IMR-90 (cell line): ENCODE measurements around the gene PPP1R12C. TPM values are rescaled to one million over a fixed set of nuclear protein-coding genes. Genes with fewer than 3 reads are reported as not detected.

Experiments used
- ATAC-seq: fragments of 200-7000 bp; cut with Tn5 transposase; 2 replicates; pipeline ENCODE4 v1.9.1; 2020; ENCODE audit warnings: low read depth, mild to moderate bottlenecking, moderate library complexity
- BruUV-seq: library from RNA; stranded (reverse); fragments of 400-500 nt; replicated peaks from 2 replicates; lab custom pipeline; 2021; lab: Mats Ljungman, UMichigan
- CTCF ChIA-PET: fragments of 300-600 bp; formaldehyde crosslinking; extraction: SDS; loops from one replicate; lab custom pipeline; 2021; ENCODE audit warnings: antibody characterized with exemption; lab: Yijun Ruan, JAX
- POLR2A ChIA-PET: fragments of 300-600 bp; sonication (Branson Sonifier 250); formaldehyde crosslinking; loops from one replicate; lab custom pipeline; 2022; ENCODE audit warnings: antibody characterized with exemption; ENCODE audit not compliant: unreplicated experiment; lab: Charles Lee
- DNase-seq: peaks from one replicate; pipeline ENCODE4 v3.0.0; 2013
- H2AFZ ChIP-seq: replicated peaks from 2 replicates; pipeline ENCODE3; 2013; ENCODE audit warnings: low read length, mild to moderate bottlenecking; ENCODE audit not compliant: poor library complexity
- H2AK5ac ChIP-seq: 2 replicates; pipeline ENCODE4 v1.6.1; 2013; ENCODE audit warnings: low read depth, low read length, inconsistent platforms
- H2AK9ac ChIP-seq: replicated peaks from 2 replicates; pipeline ENCODE3; 2013; ENCODE audit warnings: mild to moderate bottlenecking, low read depth, low read length, moderate library complexity; ENCODE audit not compliant: poor library complexity
- H2BK120ac ChIP-seq: 2 replicates; pipeline ENCODE4 v1.6.1; 2013; ENCODE audit warnings: low read depth, low read length, inconsistent platforms
- H2BK15ac ChIP-seq: 3 replicates; pipeline ENCODE4 v1.6.1; 2013; ENCODE audit warnings: low read depth, low read length, inconsistent platforms
- H2BK20ac ChIP-seq: 2 replicates; pipeline ENCODE4 v1.6.1; 2013; ENCODE audit warnings: low read depth, mild to moderate bottlenecking, inconsistent platforms, low read length, moderate library complexity
- H2BK5ac ChIP-seq: 2 replicates; pipeline ENCODE4 v1.6.1; 2013; ENCODE audit warnings: mild to moderate bottlenecking, low read depth, low read length, inconsistent platforms; ENCODE audit not compliant: poor library complexity, severe bottlenecking
- H3K14ac ChIP-seq: replicated peaks from 2 replicates; pipeline ENCODE4 v1.6.1; 2013; ENCODE audit warnings: low read depth, low read length, inconsistent platforms
- H3K18ac ChIP-seq: 2 replicates; pipeline ENCODE4 v1.6.1; 2013; ENCODE audit warnings: low read depth, low read length, control low read depth
- H3K23ac ChIP-seq: 2 replicates; pipeline ENCODE4 v1.6.1; 2013; ENCODE audit warnings: low read depth, low read length, inconsistent platforms
- H3K27ac ChIP-seq: 2 replicates; pipeline ENCODE4 v1.5.1; 2013; ENCODE audit warnings: mild to moderate bottlenecking, control low read depth, low read length; ENCODE audit not compliant: insufficient read depth
- H3K27me3 ChIP-seq: 2 replicates; pipeline ENCODE4 v1.6.1; 2013; ENCODE audit warnings: low read length; ENCODE audit not compliant: control insufficient read depth, insufficient read depth
- H3K36me3 ChIP-seq: 2 replicates; pipeline ENCODE4 v1.6.1; 2013; ENCODE audit warnings: low read length, mixed read lengths; ENCODE audit not compliant: control insufficient read depth, insufficient read depth
- H3K4ac ChIP-seq: 2 replicates; pipeline ENCODE4 v1.6.1; 2013; ENCODE audit warnings: low read depth, low read length, inconsistent platforms
- H3K4me1 ChIP-seq: 2 replicates; pipeline ENCODE4 v1.6.1; 2013; ENCODE audit warnings: low read length, mixed read lengths; ENCODE audit not compliant: control insufficient read depth, insufficient read depth
- H3K4me2 ChIP-seq: 2 replicates; pipeline ENCODE4 v1.6.1; 2013; ENCODE audit warnings: low read depth, mild to moderate bottlenecking, control low read depth, low read length, moderate library complexity
- H3K4me3 ChIP-seq: 2 replicates; pipeline ENCODE4 v1.5.1; 2013; ENCODE audit warnings: low read depth, mild to moderate bottlenecking, control low read depth, low read length, moderate library complexity; ENCODE audit not compliant: insufficient read depth
- H3K56ac ChIP-seq: 2 replicates; pipeline ENCODE4 v1.6.1; 2013; ENCODE audit warnings: low read length, inconsistent platforms; ENCODE audit not compliant: insufficient read depth; ENCODE audit errors: extremely low read depth
- H3K79me1 ChIP-seq, 2 experiments: 2 replicates each; pipeline ENCODE4 v1.6.1; 2013; ENCODE audit warnings: low read length in 2 of 2, inconsistent platforms in 1 of 2, low read depth in 1 of 2
- H3K9ac ChIP-seq: 2 replicates; pipeline ENCODE4 v1.6.1; 2013; ENCODE audit warnings: low read depth, low read length, control low read depth
- H3K9me1 ChIP-seq: 2 replicates; pipeline ENCODE4 v1.6.1; 2013; ENCODE audit warnings: low read length, inconsistent platforms; ENCODE audit not compliant: insufficient read depth
- H3K9me3 ChIP-seq: 2 replicates; pipeline ENCODE4 v1.6.1; 2013; ENCODE audit warnings: low read length; ENCODE audit not compliant: control insufficient read depth, insufficient read depth
- H4K20me1 ChIP-seq: 2 replicates; pipeline ENCODE4 v1.6.1; 2013; ENCODE audit warnings: low read length, inconsistent platforms; ENCODE audit not compliant: insufficient read depth
- H4K5ac ChIP-seq: 2 replicates; pipeline ENCODE4 v1.6.1; 2013; ENCODE audit warnings: mild to moderate bottlenecking, low read depth, low read length, control low read depth
- H4K8ac ChIP-seq, 2 experiments: 2 replicates each; pipeline ENCODE4 v1.6.1; 2013; ENCODE audit warnings: low read depth in 2 of 2, low read length in 2 of 2, control low read depth in 1 of 2, inconsistent platforms in 1 of 2
- H4K91ac ChIP-seq: 2 replicates; pipeline ENCODE4 v1.6.1; 2013; ENCODE audit warnings: low read depth, low read length, inconsistent platforms; ENCODE audit not compliant: insufficient read depth
- BHLHE40 ChIP-seq: fragments of 150-350 bp; IDR thresholded peaks from 2 replicates; pipeline ENCODE4 v1.6.1; 2016; ENCODE audit warnings: mild to moderate bottlenecking, low read depth, low read length
- CEBPB ChIP-seq: IDR thresholded peaks from 2 replicates; pipeline ENCODE4 v1.6.1; 2012; ENCODE audit warnings: low read depth, low read length, improper control_type of control experiment
- CHD1 ChIP-seq: IDR thresholded peaks from 2 replicates; pipeline ENCODE4 v1.6.1; 2012; ENCODE audit warnings: low read depth, low read length, improper control_type of control experiment
- FOS ChIP-seq: fragments of 150-350 bp; IDR thresholded peaks from 2 replicates; pipeline ENCODE4 v1.6.1; 2016; ENCODE audit warnings: low read depth, low read length
- MAFK ChIP-seq: IDR thresholded peaks from 2 replicates; pipeline ENCODE4 v1.6.1; 2012; ENCODE audit warnings: low read depth, low read length, improper control_type of control experiment
- MAZ ChIP-seq: IDR thresholded peaks from 2 replicates; pipeline ENCODE4 v1.6.1; 2012; ENCODE audit warnings: low read depth, mild to moderate bottlenecking, low read length, improper control_type of control experiment, moderate library complexity, borderline replicate concordance
- MXI1 ChIP-seq: IDR thresholded peaks from 2 replicates; pipeline ENCODE4 v1.6.1; 2012; ENCODE audit warnings: low read depth, mild to moderate bottlenecking, low read length, moderate library complexity, borderline replicate concordance
- NFE2L2 ChIP-seq: fragments of 150-350 bp; IDR thresholded peaks from 2 replicates; pipeline ENCODE4 v1.6.1; 2016; ENCODE audit warnings: low read depth, mild to moderate bottlenecking, low read length
- POLR2A ChIP-seq: IDR thresholded peaks from 2 replicates; pipeline ENCODE4 v1.6.1; 2012; ENCODE audit warnings: mild to moderate bottlenecking, low read depth, low read length
- RAD21 ChIP-seq: IDR thresholded peaks from 2 replicates; pipeline ENCODE4 v1.6.1; 2012; ENCODE audit warnings: low read length, improper control_type of control experiment
- RCOR1 ChIP-seq: IDR thresholded peaks from 2 replicates; pipeline ENCODE4 v1.6.1; 2012; ENCODE audit warnings: mild to moderate bottlenecking, low read length, improper control_type of control experiment; ENCODE audit not compliant: insufficient replicate concordance
- RFX5 ChIP-seq: IDR thresholded peaks from 2 replicates; pipeline ENCODE4 v1.8.0; 2012; ENCODE audit warnings: low read depth, mild to moderate bottlenecking, low read length, moderate library complexity
- SMC3 ChIP-seq: fragments of 150-350 bp; IDR thresholded peaks from 2 replicates; pipeline ENCODE4 v1.6.1; 2016; ENCODE audit warnings: low read depth, mild to moderate bottlenecking, antibody characterized with exemption, low read length, moderate library complexity
- WGBS, 2 experiments: methylation state at CpG; one replicate each; pipeline versions ENCODE4 v1.1.5 to v1.1.7; 2013; ENCODE audit warnings: missing lambda C conversion rate in 2 of 2; ENCODE audit not compliant: insufficient read length in 1 of 2; ENCODE audit errors: extremely low coverage in 2 of 2; 5-methylcytosine and 5-hydroxymethylcytosine counted together
- dilution Hi-C: fragments of 300-500 bp; cut with HindIII; formaldehyde crosslinking; loops from one replicate; pipeline ENCODE4 v1.14.3; 2018; ENCODE audit warnings: low sequenced_read_pairs; ENCODE audit not compliant: unreplicated experiment
- in situ Hi-C: fragments of 300-500 bp; cut with MboI; formaldehyde crosslinking; loops from 3 replicates; pipeline ENCODE4 v1.14.3; 2019; ENCODE audit warnings: low sequenced_read_pairs, inconsistent platforms, mixed read lengths
- intact Hi-C: fragments of 100-400 bp; cut with micrococcal nuclease; formaldehyde crosslinking; loops from 2 replicates; pipeline ENCODE4 v1.10.0; 2022
- polyA plus RNA-seq, 3 experiments: library from polyadenylated mRNA; depleted of rRNA; stranded (reverse); fragments of >200 nt; gene quantifications; 2 replicates each; pipeline ENCODE4 v1.2.3, GENCODE V29; 2012; ENCODE audit warnings: low replicate concordance in 1 of 3
- total RNA-seq: library from RNA; depleted of rRNA; stranded (reverse); fragments of >200 nt; gene quantifications from 2 replicates; pipeline ENCODE4 v1.2.3, GENCODE V29; 2012
- TF ChIP-seq, protein P1 (sequence below): conservative IDR thresholded peaks from 2 replicates; pipeline ENCODE4 v1.5.1; 2012; ENCODE audit warnings: mild to moderate bottlenecking, low read depth, low read length, improper control_type of control experiment
- TF ChIP-seq, protein P2 (sequence below): fragments of 150-350 bp; IDR thresholded peaks from 2 replicates; pipeline ENCODE4 v1.6.1; 2017; ENCODE audit warnings: mild to moderate bottlenecking, antibody characterized with exemption, low read length, low read depth
- TF ChIP-seq, protein P3 (sequence below): fragments of 150-350 bp; IDR thresholded peaks from 2 replicates; pipeline ENCODE4 v1.6.1; 2016; ENCODE audit warnings: low read depth, mild to moderate bottlenecking, low read length, moderate library complexity, borderline replicate concordance

PPP1R12C gene
- total and polyA plus RNA-seq, 2 of the 4 experiments (the other 2 are of a cell fraction): 21.5 to 81.4 TPM

DNA sequence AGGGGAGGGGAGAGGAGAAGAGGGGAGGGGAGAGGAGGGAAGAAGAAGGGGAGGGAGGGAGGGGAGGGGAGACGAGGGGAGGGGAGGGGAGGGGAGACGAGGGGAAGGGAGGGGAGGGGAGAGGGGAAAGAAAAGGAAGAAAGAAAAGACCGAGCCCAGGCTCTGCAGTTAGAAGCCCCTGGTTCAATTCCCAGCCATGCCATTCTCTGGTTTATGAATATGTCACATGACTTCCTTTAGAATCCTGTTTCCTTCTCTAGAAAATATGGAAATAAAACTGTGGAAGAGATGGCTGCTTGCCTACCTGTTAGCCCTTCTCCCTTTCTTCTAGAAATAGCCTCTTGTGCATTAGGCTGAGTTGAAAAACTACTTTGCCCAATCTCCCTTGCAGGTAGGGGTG lies 17.3 kb upstream of the PPP1R12C start:
- Histone ChIP-seq H3K4me2 (no peak overlapping the region), H2AK5ac (no peak overlapping the region), H3K23ac (no peak overlapping the region), H3K4me3 (no peak overlapping the region), H2BK15ac (no peak overlapping the region), H2BK5ac (no peak overlapping the region), H2AK9ac (no peak overlapping the region), H3K27ac (no peak overlapping the region), H4K20me1 (no peaks in the 10 kb centered on the region), H3K56ac (no peak overlapping the region), H3K18ac (no peak overlapping the region), H4K5ac (no peak overlapping the region), H3K4me1 (no peaks in the 10 kb centered on the region), H3K9ac (no peak overlapping the region), H3K79me1 (no peaks in the 10 kb centered on the region), H3K14ac (no peak overlapping the region), H2BK120ac (no peak overlapping the region), H2BK20ac (no peak overlapping the region), H3K36me3 (no peaks in the 10 kb centered on the region), H4K8ac (no peak overlapping the region), H4K91ac (no peak overlapping the region), H3K9me1 (no peaks in the 10 kb centered on the region), H2AFZ (no peak overlapping the region), H3K27me3 (peaks cover 29% of the 10 kb centered on the region), H3K9me3 (no peaks in the 10 kb centered on the region), H3K4ac (no peak overlapping the region)
- ATAC-seq (no peak), DNase-seq (no peak)
- BruUV-seq: no TSS peak
- intact Hi-C loops: no loop called here
- CTCF ChIA-PET: interaction anchor here (0.6 kb wide), 1 partner anchor 19 kb away, joined by 5 read pairs; no protein-coding TSS in a partner anchor
- in situ Hi-C loops: loop anchor here (5.0 kb wide), 1 partner anchor 283 kb away; no protein-coding TSS in a partner anchor
- dilution Hi-C loops: no loop called here
- POLR2A ChIA-PET: no interaction called here
- TF ChIP-seq RAD21 (no peak), NFE2L2 (no peak), MXI1 (no peak), MAZ (no peak), RFX5 (no peak), RCOR1 (no peak), BHLHE40 (no peak), CEBPB (no peak), MAFK (no peak), POLR2A (no peak), SMC3 (no peak), FOS (no peak), CHD1 (no peak)
- TF ChIP-seq, protein P1, sequence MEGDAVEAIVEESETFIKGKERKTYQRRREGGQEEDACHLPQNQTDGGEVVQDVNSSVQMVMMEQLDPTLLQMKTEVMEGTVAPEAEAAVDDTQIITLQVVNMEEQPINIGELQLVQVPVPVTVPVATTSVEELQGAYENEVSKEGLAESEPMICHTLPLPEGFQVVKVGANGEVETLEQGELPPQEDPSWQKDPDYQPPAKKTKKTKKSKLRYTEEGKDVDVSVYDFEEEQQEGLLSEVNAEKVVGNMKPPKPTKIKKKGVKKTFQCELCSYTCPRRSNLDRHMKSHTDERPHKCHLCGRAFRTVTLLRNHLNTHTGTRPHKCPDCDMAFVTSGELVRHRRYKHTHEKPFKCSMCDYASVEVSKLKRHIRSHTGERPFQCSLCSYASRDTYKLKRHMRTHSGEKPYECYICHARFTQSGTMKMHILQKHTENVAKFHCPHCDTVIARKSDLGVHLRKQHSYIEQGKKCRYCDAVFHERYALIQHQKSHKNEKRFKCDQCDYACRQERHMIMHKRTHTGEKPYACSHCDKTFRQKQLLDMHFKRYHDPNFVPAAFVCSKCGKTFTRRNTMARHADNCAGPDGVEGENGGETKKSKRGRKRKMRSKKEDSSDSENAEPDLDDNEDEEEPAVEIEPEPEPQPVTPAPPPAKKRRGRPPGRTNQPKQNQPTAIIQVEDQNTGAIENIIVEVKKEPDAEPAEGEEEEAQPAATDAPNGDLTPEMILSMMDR: no peak
- TF ChIP-seq, protein P2, sequence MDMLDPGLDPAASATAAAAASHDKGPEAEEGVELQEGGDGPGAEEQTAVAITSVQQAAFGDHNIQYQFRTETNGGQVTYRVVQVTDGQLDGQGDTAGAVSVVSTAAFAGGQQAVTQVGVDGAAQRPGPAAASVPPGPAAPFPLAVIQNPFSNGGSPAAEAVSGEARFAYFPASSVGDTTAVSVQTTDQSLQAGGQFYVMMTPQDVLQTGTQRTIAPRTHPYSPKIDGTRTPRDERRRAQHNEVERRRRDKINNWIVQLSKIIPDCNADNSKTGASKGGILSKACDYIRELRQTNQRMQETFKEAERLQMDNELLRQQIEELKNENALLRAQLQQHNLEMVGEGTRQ: no peak
- TF ChIP-seq, protein P3, sequence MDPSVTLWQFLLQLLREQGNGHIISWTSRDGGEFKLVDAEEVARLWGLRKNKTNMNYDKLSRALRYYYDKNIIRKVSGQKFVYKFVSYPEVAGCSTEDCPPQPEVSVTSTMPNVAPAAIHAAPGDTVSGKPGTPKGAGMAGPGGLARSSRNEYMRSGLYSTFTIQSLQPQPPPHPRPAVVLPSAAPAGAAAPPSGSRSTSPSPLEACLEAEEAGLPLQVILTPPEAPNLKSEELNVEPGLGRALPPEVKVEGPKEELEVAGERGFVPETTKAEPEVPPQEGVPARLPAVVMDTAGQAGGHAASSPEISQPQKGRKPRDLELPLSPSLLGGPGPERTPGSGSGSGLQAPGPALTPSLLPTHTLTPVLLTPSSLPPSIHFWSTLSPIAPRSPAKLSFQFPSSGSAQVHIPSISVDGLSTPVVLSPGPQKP: no peak
- no CpG with 5 or more reads among the region's 3 CpGs for WGBS, 2 experiments
